ENCODE measurements around the gene SHROOM1. TPM values are rescaled to one million over a fixed set of nuclear protein-coding genes. Genes with fewer than 3 reads are reported as not detected.

SHROOM1 gene
- total RNA-seq, 2 donors from 2014 or later: 6.6 to 14.4 TPM

DNA sequence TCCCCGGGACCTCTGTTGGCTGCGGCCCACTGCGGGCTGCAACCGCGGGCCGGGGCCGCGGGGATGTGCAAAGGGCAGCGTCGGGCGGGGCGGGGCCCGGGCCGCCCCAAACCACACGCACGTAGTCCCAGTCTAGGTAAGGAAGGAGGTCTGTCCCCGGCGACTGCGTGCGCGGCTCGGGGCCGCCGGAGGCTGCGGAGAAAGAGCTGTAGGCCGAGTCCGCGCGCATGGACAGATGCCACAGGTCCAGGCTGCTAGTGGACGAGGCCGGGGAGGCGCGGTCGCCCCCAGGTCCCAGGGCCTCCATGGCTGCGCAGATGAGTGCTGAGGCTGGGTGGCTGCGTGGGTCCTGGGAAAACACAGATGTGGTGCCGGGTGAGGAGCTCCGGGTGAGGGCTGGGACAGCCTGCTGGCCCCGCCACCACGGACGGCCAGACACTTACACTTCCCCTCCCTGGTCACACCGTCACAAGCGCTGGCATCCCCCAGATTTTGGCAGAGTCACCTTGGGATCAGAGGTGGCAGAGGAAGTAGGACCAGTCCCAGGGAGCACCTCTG, 4.5 kb downstream of the SHROOM1 start:
- 6 to 35% methylated on average over 6 to 43 of the region's 43 CpGs for WGBS, 2 experiments (ENCODE audit: insufficient coverage in 1 of 2, insufficient read length in 1 of 2)

DNA sequence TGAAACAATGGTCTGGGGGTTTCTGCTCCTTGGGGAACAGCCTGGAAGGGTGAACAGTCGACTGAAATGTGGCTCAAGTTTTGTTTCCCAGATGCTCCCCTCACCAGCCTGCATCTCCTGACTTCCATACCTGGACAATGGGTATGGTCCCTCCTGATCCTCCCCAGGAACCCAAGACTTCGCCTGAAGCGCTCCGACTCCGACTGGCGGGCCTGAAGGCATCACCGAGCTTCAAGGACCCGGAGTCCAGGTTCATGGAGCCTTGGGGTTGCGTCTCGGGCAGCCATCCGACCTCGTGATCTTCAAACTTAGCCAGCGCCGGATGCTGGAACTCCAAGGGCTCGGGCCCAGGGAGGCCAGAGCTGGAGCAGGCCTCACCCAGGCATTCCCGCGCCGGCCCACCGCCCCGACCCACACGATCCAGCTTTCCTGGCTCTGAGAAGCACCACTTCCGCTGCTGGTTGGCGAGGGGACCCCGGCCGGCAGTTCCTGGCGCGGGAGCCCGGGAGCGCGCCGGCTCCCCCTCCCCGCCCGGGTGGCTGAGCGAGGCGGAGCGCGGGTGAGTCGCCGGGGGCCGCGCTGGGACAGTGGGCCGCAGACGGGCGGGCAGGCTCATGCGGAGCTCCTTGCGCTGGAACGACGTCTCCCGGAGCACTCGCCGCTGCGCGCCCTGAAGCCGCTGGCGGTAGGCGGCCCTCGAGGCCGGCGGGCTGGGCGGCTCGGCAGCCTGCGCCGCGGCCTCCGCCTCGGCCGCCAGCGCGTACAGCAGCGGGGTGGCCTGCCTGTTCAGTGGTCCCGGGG, 5.2 kb downstream of the SHROOM1 start:
- 36 to 84% methylated on average over 13 to 71 of the region's 71 CpGs for WGBS, 2 experiments (ENCODE audit: insufficient coverage in 1 of 2, insufficient read length in 1 of 2)
- TF ChIP-seq, protein P1, sequence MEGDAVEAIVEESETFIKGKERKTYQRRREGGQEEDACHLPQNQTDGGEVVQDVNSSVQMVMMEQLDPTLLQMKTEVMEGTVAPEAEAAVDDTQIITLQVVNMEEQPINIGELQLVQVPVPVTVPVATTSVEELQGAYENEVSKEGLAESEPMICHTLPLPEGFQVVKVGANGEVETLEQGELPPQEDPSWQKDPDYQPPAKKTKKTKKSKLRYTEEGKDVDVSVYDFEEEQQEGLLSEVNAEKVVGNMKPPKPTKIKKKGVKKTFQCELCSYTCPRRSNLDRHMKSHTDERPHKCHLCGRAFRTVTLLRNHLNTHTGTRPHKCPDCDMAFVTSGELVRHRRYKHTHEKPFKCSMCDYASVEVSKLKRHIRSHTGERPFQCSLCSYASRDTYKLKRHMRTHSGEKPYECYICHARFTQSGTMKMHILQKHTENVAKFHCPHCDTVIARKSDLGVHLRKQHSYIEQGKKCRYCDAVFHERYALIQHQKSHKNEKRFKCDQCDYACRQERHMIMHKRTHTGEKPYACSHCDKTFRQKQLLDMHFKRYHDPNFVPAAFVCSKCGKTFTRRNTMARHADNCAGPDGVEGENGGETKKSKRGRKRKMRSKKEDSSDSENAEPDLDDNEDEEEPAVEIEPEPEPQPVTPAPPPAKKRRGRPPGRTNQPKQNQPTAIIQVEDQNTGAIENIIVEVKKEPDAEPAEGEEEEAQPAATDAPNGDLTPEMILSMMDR (conservative IDR thresholded peaks at IDR 0.05): no peak
- Mint-ChIP-seq H3K36me3 (ENCODE audit: low read depth) (peaks cover 3% of the 10 kb centered on the region), H3K27me3 (ENCODE audit: insufficient read depth) (peaks cover 50% of the 10 kb centered on the region), H3K4me3 (peak overlapping the region; percentile 42), H3K4me1 (peaks cover 16% of the 10 kb centered on the region), H3K9me3 (no peaks in the 10 kb centered on the region), H3K27ac (peak overlapping the region; percentile 44)
- H3K4me3 ChIP-seq (ENCODE audit: low read length): no peak overlapping the region
- H3K36me3 ChIP-seq (ENCODE audit: control insufficient read depth, insufficient read depth, low read length): no peaks in the 10 kb centered on the region
- H3K9me3 ChIP-seq (ENCODE audit: control insufficient read depth, low read length): no peaks in the 10 kb centered on the region
- no peak overlapping the region for H3K27ac ChIP-seq (ENCODE audit: low read depth, low read length)
- H3K4me1 ChIP-seq (ENCODE audit: control insufficient read depth, insufficient read depth, low read length): peaks cover 4% of the 10 kb centered on the region
- peak; percentile 85 for DNase-seq
- no peak overlapping the region for H3K9ac ChIP-seq (ENCODE audit: extremely low read depth, low read length, poor library complexity, severe bottlenecking)
- peaks cover 62% of the 10 kb centered on the region for H3K27me3 ChIP-seq (ENCODE audit: control insufficient read depth, insufficient read depth, low read length, poor library complexity, severe bottlenecking)

More for the DNA sequence above, 4.5 kb downstream of the SHROOM1 start:
- no peak overlapping the region for H3K4me3 ChIP-seq (ENCODE audit: low read length)
- Mint-ChIP-seq H3K36me3 (ENCODE audit: low read depth) (peaks cover 3% of the 10 kb centered on the region), H3K9me3 (no peaks in the 10 kb centered on the region), H3K4me3 (peak overlapping the region; percentile 42), H3K27me3 (ENCODE audit: insufficient read depth) (peaks cover 48% of the 10 kb centered on the region), H3K4me1 (peaks cover 15% of the 10 kb centered on the region), H3K27ac (no peak overlapping the region)
- TF ChIP-seq, protein P1 (conservative IDR thresholded peaks at IDR 0.05): no peak
- H3K4me1 ChIP-seq (ENCODE audit: control insufficient read depth, insufficient read depth, low read length): peaks cover 4% of the 10 kb centered on the region
- peak; percentile 81 for DNase-seq
- H3K27me3 ChIP-seq (ENCODE audit: control insufficient read depth, insufficient read depth, low read length, poor library complexity, severe bottlenecking): peaks cover 65% of the 10 kb centered on the region
- no peaks in the 10 kb centered on the region for H3K36me3 ChIP-seq (ENCODE audit: control insufficient read depth, insufficient read depth, low read length)
- no peak overlapping the region for H3K9ac ChIP-seq (ENCODE audit: extremely low read depth, low read length, poor library complexity, severe bottlenecking)
- no peaks in the 10 kb centered on the region for H3K9me3 ChIP-seq (ENCODE audit: control insufficient read depth, low read length)
- no peak overlapping the region for H3K27ac ChIP-seq (ENCODE audit: low read depth, low read length)

DNA sequence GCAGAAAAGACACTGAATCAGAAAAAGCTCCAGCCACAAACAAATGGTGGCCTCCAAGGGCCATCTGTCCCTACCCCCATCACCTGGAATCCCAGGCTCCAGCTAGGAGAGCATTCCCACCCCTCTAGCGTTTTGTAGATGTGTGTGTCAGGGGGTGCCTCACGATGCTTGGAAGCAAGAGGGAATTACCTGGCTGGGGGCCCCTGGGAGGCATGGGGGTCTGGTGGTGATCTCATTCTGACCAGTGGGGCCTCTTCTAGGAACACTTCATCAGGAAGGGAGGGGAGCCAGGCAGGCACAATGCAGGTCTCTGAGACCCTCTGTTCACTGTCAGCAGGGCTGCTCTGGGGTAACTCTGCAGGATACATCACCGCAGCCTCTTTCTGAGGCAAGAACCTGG, 6.0 kb downstream of the SHROOM1 start:
- whole genome bisulfite sequencing, 2 experiments (ENCODE audit: insufficient coverage in 1 of 2, insufficient read length in 1 of 2): 94 to 95% methylated on average over 2 to 3 of the region's 3 CpGs
- no peak overlapping the region for H3K27ac ChIP-seq (ENCODE audit: low read depth, low read length)
- Mint-ChIP-seq H3K9me3 (no peaks in the 10 kb centered on the region), H3K27ac (no peak overlapping the region), H3K4me3 (no peak overlapping the region), H3K36me3 (ENCODE audit: low read depth) (peaks cover 3% of the 10 kb centered on the region), H3K4me1 (peaks cover 17% of the 10 kb centered on the region), H3K27me3 (ENCODE audit: insufficient read depth) (peaks cover 45% of the 10 kb centered on the region)
- H3K9me3 ChIP-seq (ENCODE audit: control insufficient read depth, low read length): no peaks in the 10 kb centered on the region
- TF ChIP-seq, protein P1 (conservative IDR thresholded peaks at IDR 0.05): no peak
- no peak overlapping the region for H3K9ac ChIP-seq (ENCODE audit: extremely low read depth, low read length, poor library complexity, severe bottlenecking)
- DNase-seq: no peak
- H3K27me3 ChIP-seq (ENCODE audit: control insufficient read depth, insufficient read depth, low read length, poor library complexity, severe bottlenecking): peaks cover 54% of the 10 kb centered on the region
- H3K4me1 ChIP-seq (ENCODE audit: control insufficient read depth, insufficient read depth, low read length): peaks cover 4% of the 10 kb centered on the region
- no peak overlapping the region for H3K4me3 ChIP-seq (ENCODE audit: low read length)
- H3K36me3 ChIP-seq (ENCODE audit: control insufficient read depth, insufficient read depth, low read length): no peaks in the 10 kb centered on the region

All from endodermal cell (in vitro differentiated cells).